ENCODE data around the gene ANKRD53.

DNA sequence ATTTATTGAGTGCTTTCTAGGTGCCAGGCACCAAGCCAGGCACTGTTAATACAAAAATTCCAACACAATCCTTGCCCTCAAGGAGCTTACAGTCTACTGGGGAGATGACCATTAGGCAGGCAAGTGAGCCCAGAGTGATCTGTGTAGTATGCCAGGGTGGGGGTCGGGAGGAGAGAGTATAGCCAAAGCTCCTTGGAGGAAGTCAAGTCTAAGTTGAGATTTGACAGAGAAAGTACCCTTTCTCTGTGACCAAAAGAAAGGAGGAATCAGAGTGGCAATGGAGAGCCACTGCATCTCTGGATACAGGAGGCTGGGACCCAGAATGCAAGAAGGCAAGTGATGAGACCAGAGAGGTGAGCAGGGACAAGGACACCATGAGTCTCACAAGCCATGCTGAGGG is 7.5 kb downstream of the ANKRD53 start:
- TF ChIP-seq, protein P1, sequence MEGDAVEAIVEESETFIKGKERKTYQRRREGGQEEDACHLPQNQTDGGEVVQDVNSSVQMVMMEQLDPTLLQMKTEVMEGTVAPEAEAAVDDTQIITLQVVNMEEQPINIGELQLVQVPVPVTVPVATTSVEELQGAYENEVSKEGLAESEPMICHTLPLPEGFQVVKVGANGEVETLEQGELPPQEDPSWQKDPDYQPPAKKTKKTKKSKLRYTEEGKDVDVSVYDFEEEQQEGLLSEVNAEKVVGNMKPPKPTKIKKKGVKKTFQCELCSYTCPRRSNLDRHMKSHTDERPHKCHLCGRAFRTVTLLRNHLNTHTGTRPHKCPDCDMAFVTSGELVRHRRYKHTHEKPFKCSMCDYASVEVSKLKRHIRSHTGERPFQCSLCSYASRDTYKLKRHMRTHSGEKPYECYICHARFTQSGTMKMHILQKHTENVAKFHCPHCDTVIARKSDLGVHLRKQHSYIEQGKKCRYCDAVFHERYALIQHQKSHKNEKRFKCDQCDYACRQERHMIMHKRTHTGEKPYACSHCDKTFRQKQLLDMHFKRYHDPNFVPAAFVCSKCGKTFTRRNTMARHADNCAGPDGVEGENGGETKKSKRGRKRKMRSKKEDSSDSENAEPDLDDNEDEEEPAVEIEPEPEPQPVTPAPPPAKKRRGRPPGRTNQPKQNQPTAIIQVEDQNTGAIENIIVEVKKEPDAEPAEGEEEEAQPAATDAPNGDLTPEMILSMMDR (IDR thresholded peaks at IDR 0.05), result no peak
- no peak for TF ChIP-seq EP300 (IDR thresholded peaks at IDR 0.05)

Measured in gastroesophageal sphincter (tissue), 3 donors.